Upper lobe of left lung (tissue), 6 donors: ENCODE data around the gene LCN12. TPM values are rescaled to one million over a fixed set of nuclear protein-coding genes. Genes with fewer than 3 reads are reported as not detected.
A peak's percentile ranks its signal among the peaks of the same experiment; 100 is the strongest.

Source experiments
- ATAC-seq, 2 donors: fragments of 200-7000 bp; cut with Tn5 transposase; one replicate each; pipeline ENCODE4 v1.9.1; 2022; ENCODE audit warnings: mild to moderate bottlenecking in 2 of 2, moderate library complexity in 2 of 2; ENCODE audit not compliant: low FRiP score in 2 of 2
- DNase-seq, 2 donors: peaks; one replicate each; pipeline ENCODE4 v3.0.0-alpha.2; 2019 to 2020
- H3K27ac ChIP-seq, 4 donors: fragments of 200-600 bp; sonication (generic); one replicate each; pipeline ENCODE4 v1.5.1; 2016 to 2019
- H3K27me3 ChIP-seq, 4 donors: fragments of 200-600 bp; sonication (generic); one replicate each; pipeline ENCODE4 v1.5.1; 2017 to 2019
- H3K36me3 ChIP-seq, 4 donors: fragments of 200-600 bp; sonication (generic); one replicate each; pipeline ENCODE4 v1.5.1; 2016 to 2019
- H3K4me1 ChIP-seq, 4 donors: fragments of 200-600 bp; sonication (generic); one replicate each; pipeline ENCODE4 v1.5.1; 2018 to 2019
- H3K4me3 ChIP-seq, 4 donors: fragments of 200-600 bp; sonication (generic); one replicate each; pipeline ENCODE4 v1.5.1; 2017 to 2019; ENCODE audit warnings: mild to moderate bottlenecking in 2 of 4, moderate library complexity in 1 of 4
- H3K9me3 ChIP-seq, 4 donors: fragments of 200-600 bp; sonication (generic); one replicate each; pipeline ENCODE4 v1.5.1; 2018 to 2019
- CTCF ChIP-seq, 6 experiments: fragments of 450-650 bp in 4 of 6; fragments of 200-600 bp in 2 of 6; sonication (generic) in 2 of 6; IDR thresholded peaks; one replicate each; pipeline ENCODE4 v1.5.1; 2016 to 2019; ENCODE audit warnings: antibody characterized with exemption in 6 of 6
- EP300 ChIP-seq, 4 donors: sonication (generic); formaldehyde crosslinking; IDR thresholded peaks; one replicate each; pipeline ENCODE4 v1.5.1; 2017; ENCODE audit warnings: antibody characterized with exemption in 4 of 4, control low read depth in 2 of 4
- POLR2A ChIP-seq, 4 donors: fragments of 450-650 bp; IDR thresholded peaks; one replicate each; pipeline ENCODE4 v1.5.1; 2016 to 2017; ENCODE audit warnings: antibody characterized with exemption in 4 of 4, mild to moderate bottlenecking in 2 of 4
- POLR2AphosphoS5 ChIP-seq, 2 donors: sonication (generic); formaldehyde crosslinking; IDR thresholded peaks; one replicate each; pipeline ENCODE4 v1.5.1; 2017; ENCODE audit warnings: antibody characterized with exemption in 2 of 2
- WGBS, 2 donors: methylation state at CpG; one replicate each; pipeline ENCODE4 v1.1.5; 2017 to 2018; 5-methylcytosine and 5-hydroxymethylcytosine counted together
- total RNA-seq, 6 donors: library from RNA; depleted of rRNA in 4 of 6; stranded (reverse); fragments of >200 nt in 4 of 6; gene quantifications; one replicate each; pipeline versions ENCODE4 v1.1.0 to v1.2.1, GENCODE V29; 2016 to 2021
- donor health status: DM: no; HTN: no; CAD: no; lungs with moderate emphysema.
- donor health status: DM: no; HTN: yes; CAD: no; lungs with severe emphysema.

LCN12 gene
- total RNA-seq, 6 donors from 2014 or later, result 0.89 to 5.2 (median 2.3) TPM; not detected in 1

GRCh38 chr9:136957901-136958300, 5.8 kb downstream of the LCN12 start:
- H3K36me3 ChIP-seq, result no peaks in the 10 kb centered on the region
- H3K4me1 ChIP-seq, result peaks cover 0 to 10% (median 5%) of the 10 kb centered on the region in 4 donors
- no peak overlapping the region for H3K4me3 ChIP-seq
- no peak overlapping the region for H3K27ac ChIP-seq
- TF ChIP-seq CTCF (IDR thresholded peaks at IDR 0.05), result no peak
- TF ChIP-seq POLR2A (IDR thresholded peaks at IDR 0.05), result no peak
- no peak for TF ChIP-seq POLR2AphosphoS5 (IDR thresholded peaks at IDR 0.05)
- TF ChIP-seq EP300 (IDR thresholded peaks at IDR 0.05), result no peak
- H3K27me3 ChIP-seq, result no peaks in the 10 kb centered on the region
- 86 to 99% methylated on average over 6 of the region's 6 CpGs for WGBS, 2 donors
- H3K9me3 ChIP-seq, result no peaks in the 10 kb centered on the region
- DNase-seq, result peak in 1 of 2 donors; percentile 49
- no peak for ATAC-seq

- H3K27me3 ChIP-seq, result no peaks in the 10 kb centered on the region
- TF ChIP-seq POLR2A (IDR thresholded peaks at IDR 0.05) (no peak), POLR2AphosphoS5 (IDR thresholded peaks at IDR 0.05) (no peak), CTCF (IDR thresholded peaks at IDR 0.05) (no peak), EP300 (IDR thresholded peaks at IDR 0.05) (no peak)
- peaks cover 0 to 10% (median 5%) of the 10 kb centered on the region in 4 donors for H3K4me1 ChIP-seq
- 90% methylated on average over 2 to 6 of the region's 7 CpGs for WGBS, 2 donors
- no peak overlapping the region for H3K27ac ChIP-seq
- peak in 1 of 2 donors; percentile 56 for DNase-seq
- no peaks in the 10 kb centered on the region for H3K36me3 ChIP-seq
- H3K9me3 ChIP-seq, result no peaks in the 10 kb centered on the region
- ATAC-seq, result no peak
- H3K4me3 ChIP-seq, result no peak overlapping the region
These were observed 6.4 kb downstream of the LCN12 start for GRCh38 chr9:136958473-136958872.

GRCh38 chr9:136958898-136959850, 7.1 kb downstream of the LCN12 start:
- TF ChIP-seq POLR2A (IDR thresholded peaks at IDR 0.05) (no peak), EP300 (IDR thresholded peaks at IDR 0.05) (no peak), POLR2AphosphoS5 (IDR thresholded peaks at IDR 0.05) (no peak), CTCF (IDR thresholded peaks at IDR 0.05) (no peak)
- 87 to 91% methylated on average over 13 to 26 of the region's 28 CpGs for WGBS, 2 donors
- ATAC-seq, result no peak

GRCh38 chr9:136960212-136960937, 8.3 kb downstream of the LCN12 start:
- no peaks in the 10 kb centered on the region for H3K27me3 ChIP-seq
- H3K4me3 ChIP-seq, result no peak overlapping the region
- H3K27ac ChIP-seq, result peak overlapping the region in 2 of 4 donors; percentile 54
- TF ChIP-seq POLR2A (IDR thresholded peaks at IDR 0.05) (no peak), EP300 (IDR thresholded peaks at IDR 0.05) (no peak), CTCF (IDR thresholded peaks at IDR 0.05) (no peak), POLR2AphosphoS5 (IDR thresholded peaks at IDR 0.05) (no peak)
- H3K9me3 ChIP-seq, result no peaks in the 10 kb centered on the region
- peaks cover 6 to 19% (median 12%) of the 10 kb centered on the region in 4 donors for H3K4me1 ChIP-seq
- 72 to 74% methylated on average over 10 to 18 of the region's 19 CpGs for WGBS, 2 donors
- no peaks in the 10 kb centered on the region for H3K36me3 ChIP-seq
- DNase-seq (peak in 1 of 2 donors; percentile 44), ATAC-seq (no peak)

More at GRCh38 chr9:136958898-136959850, 7.1 kb downstream of the LCN12 start:
- Histone ChIP-seq H3K27ac (peak overlapping the region in 2 of 4 donors; percentile 54), H3K9me3 (no peaks in the 10 kb centered on the region), H3K4me1 (peaks cover 2 to 13% (median 8%) of the 10 kb centered on the region in 4 donors), H3K4me3 (no peak overlapping the region), H3K27me3 (no peaks in the 10 kb centered on the region), H3K36me3 (no peaks in the 10 kb centered on the region)
- DNase-seq, result peak in 1 of 2 donors; percentile 71
